SU-DHL-6 (cell line): Measurements from ENCODE around the gene PLA2G10.
"Not testable (repeated sequence)": the region's sequence is repeated elsewhere in the genome, so short reads cannot be mapped to it uniquely, and the experiment has no call there.

Experiments
- H2AFZ ChIP-seq: fragments of 200-600 bp; sonication (generic); 2 replicates; pipeline ENCODE4 v1.6.1; 2014; ENCODE audit warnings: low read depth, mild to moderate bottlenecking, moderate library complexity, mixed read lengths, antibody characterized with exemption, low read length; ENCODE audit not compliant: severe bottlenecking
- H3F3A ChIP-seq: fragments of 200-600 bp; shearing (Covaris generic); 2 replicates; pipeline ENCODE4 v1.6.0; 2016; ENCODE audit warnings: antibody characterized with exemption, mild to moderate bottlenecking; ENCODE audit not compliant: insufficient read depth
- H3K27ac ChIP-seq: fragments of 200-600 bp; sonication (generic); 2 replicates; pipeline ENCODE4 v1.5.1; 2016; ENCODE audit warnings: low read depth, mild to moderate bottlenecking, low read length, moderate library complexity, mixed read lengths
- H3K27me3 ChIP-seq: fragments of 200-600 bp; sonication (generic), shearing (Covaris generic); 2 replicates; pipeline ENCODE4 v1.6.0; 2014; ENCODE audit warnings: mild to moderate bottlenecking, low read length
- H3K36me3 ChIP-seq: fragments of 200-600 bp; sonication (generic); 2 replicates; pipeline ENCODE4 v1.6.1; 2014; ENCODE audit warnings: mild to moderate bottlenecking, low read length, mixed read lengths
- H3K4me2 ChIP-seq: fragments of 300-600, 200-600 bp; shearing (Covaris generic), sonication (generic); 2 replicates; pipeline ENCODE4 v1.6.0; 2014; ENCODE audit warnings: low read length, low read depth, mild to moderate bottlenecking; ENCODE audit not compliant: poor library complexity, severe bottlenecking
- H3K4me3 ChIP-seq: fragments of 200-600 bp; sonication (generic); 2 replicates; pipeline ENCODE4 v1.5.1; 2014; ENCODE audit warnings: antibody characterized with exemption, low read length, mild to moderate bottlenecking, mixed read lengths; ENCODE audit not compliant: insufficient read depth, poor library complexity, severe bottlenecking
- H3K79me2 ChIP-seq: fragments of 200-600 bp; sonication (generic); 2 replicates; pipeline ENCODE4 v1.6.1; 2014; ENCODE audit warnings: mild to moderate bottlenecking, low read length, moderate library complexity; ENCODE audit not compliant: insufficient read depth
- H3K9ac ChIP-seq: fragments of 200-600 bp; sonication (generic); 2 replicates; pipeline ENCODE4 v1.7.0; 2014; ENCODE audit warnings: mild to moderate bottlenecking, low read length
- H3K9me2 ChIP-seq: fragments of 200-600 bp; sonication (generic); replicated peaks from 2 replicates; pipeline ENCODE4 v1.6.1; 2014; ENCODE audit warnings: low read length; ENCODE audit not compliant: insufficient read depth
- H3K9me3 ChIP-seq: fragments of 200-600 bp; sonication (generic); 2 replicates; pipeline ENCODE4 v1.6.1; 2014; ENCODE audit warnings: low read length, mixed read lengths; ENCODE audit not compliant: insufficient read depth
- H4K20me1 ChIP-seq: fragments of 200-600 bp; sonication (generic); 2 replicates; pipeline ENCODE4 v1.6.1; 2014; ENCODE audit warnings: low read depth, mild to moderate bottlenecking, antibody characterized with exemption, low read length, moderate library complexity, mixed read lengths

Gene PLA2G10, protein sequence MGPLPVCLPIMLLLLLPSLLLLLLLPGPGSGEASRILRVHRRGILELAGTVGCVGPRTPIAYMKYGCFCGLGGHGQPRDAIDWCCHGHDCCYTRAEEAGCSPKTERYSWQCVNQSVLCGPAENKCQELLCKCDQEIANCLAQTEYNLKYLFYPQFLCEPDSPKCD

DNA sequence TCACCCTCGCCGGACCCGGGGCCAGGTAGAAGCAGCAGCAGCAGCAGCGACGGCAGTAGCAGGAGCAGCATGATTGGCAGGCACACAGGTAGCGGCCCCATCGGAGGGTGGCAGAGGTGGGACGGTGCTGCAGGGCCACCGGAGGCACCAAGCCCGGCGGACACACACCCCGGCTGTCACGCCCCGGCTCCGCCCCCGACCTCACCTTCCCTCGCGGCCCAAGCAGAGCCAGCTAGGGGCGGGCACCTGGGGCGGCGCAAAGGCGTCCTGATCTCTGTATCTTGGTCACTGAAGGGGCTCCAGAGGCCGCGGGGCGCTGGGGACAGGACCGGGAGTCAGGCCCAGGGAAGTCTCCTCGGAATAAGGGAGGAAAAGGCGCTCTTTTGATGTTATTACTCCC lies at the start of gene PLA2G10:
Gene PLA2G10 (minus strand): TSS at position 180 of the 400 bp plus-strand sequence. CDS start 79 bp downstream, at position 101.
- not testable (repeated sequence) for H3K79me2 ChIP-seq, H2AFZ ChIP-seq, H3K36me3 ChIP-seq, H3K9me3 ChIP-seq, H3K9me2 ChIP-seq, H3K27ac ChIP-seq, H3F3A ChIP-seq, H3K4me3 ChIP-seq, H3K27me3 ChIP-seq, H4K20me1 ChIP-seq, H3K4me2 ChIP-seq, H3K9ac ChIP-seq

DNA sequence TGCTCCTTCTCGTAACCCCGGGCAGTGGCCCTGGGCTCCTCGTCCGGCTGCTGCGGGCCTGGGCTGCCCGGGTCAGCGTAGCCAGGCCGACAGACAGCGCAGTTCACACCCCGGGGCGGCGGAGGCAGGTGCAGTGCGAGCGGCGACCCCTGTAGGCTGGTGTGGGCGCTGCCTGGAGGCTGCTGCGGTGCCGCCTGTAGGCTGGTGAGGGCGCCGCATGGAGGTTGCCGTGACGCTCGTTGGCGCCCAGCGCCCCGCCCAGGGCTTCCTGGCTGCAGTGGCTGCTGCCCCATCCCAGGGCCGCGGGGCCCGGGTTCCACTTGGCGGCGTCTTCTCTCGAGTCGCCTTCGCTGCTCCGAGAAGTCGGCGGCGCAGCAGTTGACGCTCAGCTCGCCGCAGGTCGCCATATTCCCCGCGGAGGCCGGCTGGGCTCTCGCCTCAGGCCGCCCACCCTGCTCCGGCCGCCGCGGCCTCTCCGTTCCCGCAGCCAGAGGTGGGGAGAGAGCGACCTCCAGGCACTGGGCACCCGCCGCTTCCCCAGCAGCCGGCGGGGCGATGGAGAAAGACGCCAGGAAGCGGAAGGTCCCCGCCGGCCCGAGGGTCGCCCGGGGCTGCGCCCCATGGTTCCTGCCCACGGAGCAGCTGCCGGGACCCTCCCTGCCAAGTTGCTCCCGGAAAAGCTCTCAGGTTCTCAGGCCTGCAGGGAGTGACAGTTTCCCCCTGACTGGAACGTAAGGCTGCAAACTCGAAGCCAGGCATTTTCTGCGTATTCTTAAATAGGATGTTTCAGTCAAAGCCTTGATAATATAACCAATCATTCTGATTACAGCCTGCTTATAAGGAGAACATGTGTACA lies 48.4 kb upstream of the PLA2G10 start, which contains the start of gene NPIPA2:
Gene NPIPA2 (plus strand): TSS at position 261 of the 856 bp plus-strand sequence. CDS start 5,533 bp downstream, outside the sequence.
- H3F3A ChIP-seq, H3K27me3 ChIP-seq, H3K4me3 ChIP-seq, H3K27ac ChIP-seq, H3K9ac ChIP-seq, H3K4me2 ChIP-seq, H2AFZ ChIP-seq, H4K20me1 ChIP-seq, H3K36me3 ChIP-seq, H3K9me2 ChIP-seq, H3K79me2 ChIP-seq, H3K9me3 ChIP-seq: not testable (repeated sequence)

DNA sequence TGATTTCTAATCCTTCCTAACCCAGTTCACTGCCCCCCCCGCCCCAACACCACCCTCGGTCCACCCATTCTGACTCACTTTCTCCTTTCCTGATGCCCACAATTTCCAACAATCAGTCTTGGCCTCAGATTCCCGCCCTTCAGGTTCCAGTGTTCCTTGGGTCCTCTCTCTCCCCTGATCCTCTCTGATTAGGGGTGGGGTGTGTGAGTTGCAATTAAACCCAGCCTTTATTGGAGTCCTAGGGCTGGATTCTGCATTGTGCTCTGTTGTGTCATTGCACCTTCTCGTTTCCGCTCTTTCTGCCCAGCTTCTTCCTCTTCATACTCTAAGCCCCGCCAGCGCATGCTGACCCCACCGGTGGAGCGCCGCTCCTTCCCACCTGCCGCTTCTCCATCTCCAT lies 47.7 kb upstream of the PLA2G10 start:
- H3K9me2 ChIP-seq, H4K20me1 ChIP-seq, H3F3A ChIP-seq, H3K36me3 ChIP-seq, H2AFZ ChIP-seq, H3K9me3 ChIP-seq, H3K79me2 ChIP-seq, H3K27me3 ChIP-seq, H3K4me2 ChIP-seq, H3K4me3 ChIP-seq, H3K9ac ChIP-seq, H3K27ac ChIP-seq: not testable (repeated sequence)

DNA sequence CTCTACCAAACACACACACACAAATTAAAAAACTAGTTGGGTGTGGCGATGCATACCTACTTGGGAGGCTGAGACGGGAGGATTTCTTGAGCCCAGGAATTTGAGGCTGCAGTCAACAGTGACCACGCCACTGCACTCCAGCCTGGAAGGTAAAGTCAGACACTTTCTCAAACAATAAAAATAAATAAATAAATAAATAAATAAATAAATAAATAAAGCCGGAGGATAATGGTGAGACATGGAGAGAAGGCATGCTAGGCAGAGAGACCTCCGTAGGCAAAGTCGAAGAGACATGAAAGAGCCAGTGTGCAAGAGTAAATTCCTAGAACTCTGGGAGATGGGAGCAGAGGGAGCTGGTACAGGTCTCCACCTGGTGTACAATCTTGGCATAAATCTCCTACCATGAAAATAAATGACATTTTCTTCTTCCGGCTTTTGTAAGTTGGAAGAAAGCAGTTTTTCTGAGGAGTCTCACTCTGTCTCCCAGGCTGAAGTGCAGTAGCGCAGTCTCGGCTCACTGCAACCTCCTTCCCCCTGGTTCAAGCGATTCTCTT lies 46.8 kb upstream of the PLA2G10 start:
- not testable (repeated sequence) for H3K27ac ChIP-seq, H3K27me3 ChIP-seq, H3K36me3 ChIP-seq, H3K4me3 ChIP-seq, H3K4me2 ChIP-seq, H4K20me1 ChIP-seq, H3K79me2 ChIP-seq, H3K9me2 ChIP-seq, H3K9me3 ChIP-seq, H3F3A ChIP-seq, H3K9ac ChIP-seq, H2AFZ ChIP-seq

DNA sequence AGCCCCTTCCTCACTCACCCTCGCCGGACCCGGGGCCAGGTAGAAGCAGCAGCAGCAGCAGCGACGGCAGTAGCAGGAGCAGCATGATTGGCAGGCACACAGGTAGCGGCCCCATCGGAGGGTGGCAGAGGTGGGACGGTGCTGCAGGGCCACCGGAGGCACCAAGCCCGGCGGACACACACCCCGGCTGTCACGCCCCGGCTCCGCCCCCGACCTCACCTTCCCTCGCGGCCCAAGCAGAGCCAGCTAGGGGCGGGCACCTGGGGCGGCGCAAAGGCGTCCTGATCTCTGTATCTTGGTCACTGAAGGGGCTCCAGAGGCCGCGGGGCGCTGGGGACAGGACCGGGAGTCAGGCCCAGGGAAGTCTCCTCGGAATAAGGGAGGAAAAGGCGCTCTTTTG lies 39.1 kb upstream of the PLA2G10 start:
- H3K27me3 ChIP-seq, H3K27ac ChIP-seq, H3K9me3 ChIP-seq, H3K9me2 ChIP-seq, H2AFZ ChIP-seq, H3F3A ChIP-seq, H3K9ac ChIP-seq, H3K4me2 ChIP-seq, H3K36me3 ChIP-seq, H3K79me2 ChIP-seq, H4K20me1 ChIP-seq, H3K4me3 ChIP-seq: not testable (repeated sequence)

DNA sequence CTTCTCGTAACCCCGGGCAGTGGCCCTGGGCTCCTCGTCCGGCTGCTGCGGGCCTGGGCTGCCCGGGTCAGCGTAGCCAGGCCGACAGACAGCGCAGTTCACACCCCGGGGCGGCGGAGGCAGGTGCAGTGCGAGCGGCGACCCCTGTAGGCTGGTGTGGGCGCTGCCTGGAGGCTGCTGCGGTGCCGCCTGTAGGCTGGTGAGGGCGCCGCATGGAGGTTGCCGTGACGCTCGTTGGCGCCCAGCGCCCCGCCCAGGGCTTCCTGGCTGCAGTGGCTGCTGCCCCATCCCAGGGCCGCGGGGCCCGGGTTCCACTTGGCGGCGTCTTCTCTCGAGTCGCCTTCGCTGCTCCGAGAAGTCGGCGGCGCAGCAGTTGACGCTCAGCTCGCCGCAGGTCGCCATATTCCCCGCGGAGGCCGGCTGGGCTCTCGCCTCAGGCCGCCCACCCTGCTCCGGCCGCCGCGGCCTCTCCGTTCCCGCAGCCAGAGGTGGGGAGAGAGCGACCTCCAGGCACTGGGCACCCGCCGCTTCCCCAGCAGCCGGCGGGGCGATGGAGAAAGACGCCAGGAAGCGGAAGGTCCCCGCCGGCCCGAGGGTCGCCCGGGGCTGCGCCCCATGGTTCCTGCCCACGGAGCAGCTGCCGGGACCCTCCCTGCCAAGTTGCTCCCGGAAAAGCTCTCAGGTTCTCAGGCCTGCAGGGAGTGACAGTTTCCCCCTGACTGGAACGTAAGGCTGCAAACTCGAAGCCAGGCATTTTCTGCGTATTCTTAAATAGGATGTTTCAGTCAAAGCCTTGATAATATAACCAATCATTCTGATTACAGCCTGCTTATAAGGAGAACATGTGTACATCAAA lies 9.3 kb upstream of the PLA2G10 start, which contains the start of gene NPIPA3:
Gene NPIPA3 (plus strand): TSS at position 256 of the 856 bp plus-strand sequence. CDS start 5,533 bp downstream, outside the sequence.
- not testable (repeated sequence) for H3K9me2 ChIP-seq, H2AFZ ChIP-seq, H4K20me1 ChIP-seq, H3K9me3 ChIP-seq, H3K4me3 ChIP-seq, H3K36me3 ChIP-seq, H3F3A ChIP-seq, H3K27ac ChIP-seq, H3K27me3 ChIP-seq, H3K79me2 ChIP-seq, H3K9ac ChIP-seq, H3K4me2 ChIP-seq

DNA sequence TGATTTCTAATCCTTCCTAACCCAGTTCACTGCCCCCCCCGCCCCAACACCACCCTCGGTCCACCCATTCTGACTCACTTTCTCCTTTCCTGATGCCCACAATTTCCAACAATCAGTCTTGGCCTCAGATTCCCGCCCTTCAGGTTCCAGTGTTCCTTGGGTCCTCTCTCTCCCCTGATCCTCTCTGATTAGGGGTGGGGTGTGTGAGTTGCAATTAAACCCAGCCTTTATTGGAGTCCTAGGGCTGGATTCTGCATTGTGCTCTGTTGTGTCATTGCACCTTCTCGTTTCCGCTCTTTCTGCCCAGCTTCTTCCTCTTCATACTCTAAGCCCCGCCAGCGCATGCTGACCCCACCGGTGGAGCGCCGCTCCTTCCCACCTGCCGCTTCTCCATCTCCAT lies 8.6 kb upstream of the PLA2G10 start:
- not testable (repeated sequence) for H3F3A ChIP-seq, H3K9ac ChIP-seq, H3K27ac ChIP-seq, H3K4me2 ChIP-seq, H3K79me2 ChIP-seq, H3K9me3 ChIP-seq, H4K20me1 ChIP-seq, H2AFZ ChIP-seq, H3K27me3 ChIP-seq, H3K9me2 ChIP-seq, H3K4me3 ChIP-seq, H3K36me3 ChIP-seq
